ENCODE measurements around the gene MYL4. TPM values are rescaled to one million over a fixed set of nuclear protein-coding genes. Genes with fewer than 3 reads are reported as not detected.

MYL4 gene
- total and polyA plus RNA-seq, 2 of the 8 experiments (the other 6 are each of a cell fraction or from before 2014, with no cell fraction given) = 0.12 TPM; not detected in 1

DNA sequence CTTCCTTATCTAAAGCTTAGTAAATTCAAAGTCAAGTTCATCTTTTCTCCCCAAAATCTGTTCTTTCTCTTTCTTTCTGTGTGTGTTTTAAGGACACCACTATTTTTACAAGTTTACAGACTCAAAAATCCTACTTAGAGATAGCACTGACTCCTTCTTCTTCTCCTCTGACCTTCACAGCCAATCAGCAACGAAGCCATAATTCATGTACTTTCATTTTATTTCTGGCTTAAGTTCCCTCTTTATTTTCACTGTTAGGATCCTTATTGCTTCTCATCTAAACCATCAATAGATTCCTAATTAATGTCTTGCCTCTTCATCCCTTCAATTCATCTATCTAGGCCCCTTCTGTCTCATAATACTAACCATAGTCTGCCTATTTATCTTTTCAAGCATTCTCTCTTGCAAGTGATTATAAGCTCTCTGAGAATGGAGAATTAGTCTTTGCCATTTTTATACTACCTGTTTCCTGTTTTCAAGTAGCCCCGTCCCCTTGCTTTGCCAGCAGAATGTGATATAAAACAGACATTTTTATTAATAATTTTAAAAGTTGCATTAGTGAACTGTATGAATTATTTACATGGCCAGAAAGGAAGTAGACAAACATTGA, 47.0 kb upstream of the MYL4 start:
- H3K4me3 ChIP-seq (ENCODE audit: extremely low read depth in 1 of 4, insufficient read depth in 2 of 4, low read depth in 3 of 4, low read length in 4 of 4) = no peak overlapping the region
- no peak overlapping the region for H2BK5ac ChIP-seq (ENCODE audit: low read depth, low read length)
- no peak overlapping the region for H2BK20ac ChIP-seq (ENCODE audit: low read length)
- no peak overlapping the region for H4K8ac ChIP-seq (ENCODE audit: extremely low read depth, insufficient read depth, low read length)
- H4K5ac ChIP-seq (ENCODE audit: insufficient read length, low read depth, low read length) = no peak overlapping the region
- H2AK5ac ChIP-seq (ENCODE audit: low read depth, low read length) = no peak overlapping the region
- no peaks in the 10 kb centered on the region for H3K79me1 ChIP-seq (ENCODE audit: low read depth, low read length)
- H3K27me3 ChIP-seq (replicated peaks in 1 of 4; ENCODE audit: control insufficient read depth in 3 of 4, extremely low read depth in 1 of 4, insufficient read depth in 3 of 4, low read length in 3 of 4) = no peaks in the 10 kb centered on the region
- no peak overlapping the region for H4K91ac ChIP-seq (replicated peaks; ENCODE audit: insufficient read length, low read length)
- no peak overlapping the region for H2BK12ac ChIP-seq (ENCODE audit: low read depth, low read length)
- CTCF ChIA-PET (ENCODE audit: partially characterized antibody) = no interaction called here
- H4K20me1 ChIP-seq (replicated peaks in 1 of 2; ENCODE audit: control insufficient read depth in 1 of 2, insufficient read depth in 2 of 2, low read length in 2 of 2) = peaks cover 0 to 3% of the 10 kb centered on the region in 2 experiments
- no peak for DNase-seq (ENCODE audit: low read depth in 1 of 2, low spot score in 2 of 2)
- no peaks in the 10 kb centered on the region for H3K79me2 ChIP-seq (ENCODE audit: control insufficient read depth in 1 of 2, insufficient read depth in 2 of 2, low read length in 2 of 2)
- H3K36me3 ChIP-seq (ENCODE audit: control insufficient read depth in 2 of 4, insufficient read depth in 4 of 4, low read length in 3 of 4) = peaks cover 3 to 19% (median 5%) of the 10 kb centered on the region in 4 experiments; a peak in 4 of 8 replicates
- H3K14ac ChIP-seq (ENCODE audit: insufficient read length) = no peak overlapping the region
- H3K9ac ChIP-seq (replicated peaks in 1 of 4; ENCODE audit: extremely low read depth in 1 of 4, low read depth in 3 of 4, low read length in 3 of 4) = no peak overlapping the region
- no peaks in the 10 kb centered on the region for H3K9me3 ChIP-seq (ENCODE audit: insufficient read depth in 2 of 2, low read depth in 1 of 2, low read length in 1 of 2)
- H3K23me2 ChIP-seq (ENCODE audit: low read depth, low read length) = no peaks in the 10 kb centered on the region
- no peak overlapping the region for H3K18ac ChIP-seq (ENCODE audit: extremely low read depth, low read length)
- H3K23ac ChIP-seq (ENCODE audit: insufficient read length) = no peak overlapping the region
- no peak overlapping the region for H2BK120ac ChIP-seq (replicated peaks; ENCODE audit: low read depth, low read length)
- H2AFZ ChIP-seq (ENCODE audit: low read length) = no peak overlapping the region
- no peak overlapping the region for H3K4me2 ChIP-seq (ENCODE audit: insufficient read depth in 1 of 2, low read depth in 2 of 2, low read length in 2 of 2)
- H3K4ac ChIP-seq (replicated peaks; ENCODE audit: insufficient read length, low read depth, low read length) = no peak overlapping the region
- H2BK15ac ChIP-seq (ENCODE audit: low read length) = no peak overlapping the region
- TF ChIP-seq SIRT6 (IDR thresholded peaks at IDR 0.05; ENCODE audit: low read length) (no peak), SP1 (IDR thresholded peaks at IDR 0.05; ENCODE audit: low read depth, low read length) (no peak), JUND (IDR thresholded peaks at IDR 0.05; ENCODE audit: low read length) (no peak)
- TF ChIP-seq, protein P1, sequence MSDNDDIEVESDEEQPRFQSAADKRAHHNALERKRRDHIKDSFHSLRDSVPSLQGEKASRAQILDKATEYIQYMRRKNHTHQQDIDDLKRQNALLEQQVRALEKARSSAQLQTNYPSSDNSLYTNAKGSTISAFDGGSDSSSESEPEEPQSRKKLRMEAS (IDR thresholded peaks at IDR 0.05) = no peak
- TF ChIP-seq, protein P2, sequence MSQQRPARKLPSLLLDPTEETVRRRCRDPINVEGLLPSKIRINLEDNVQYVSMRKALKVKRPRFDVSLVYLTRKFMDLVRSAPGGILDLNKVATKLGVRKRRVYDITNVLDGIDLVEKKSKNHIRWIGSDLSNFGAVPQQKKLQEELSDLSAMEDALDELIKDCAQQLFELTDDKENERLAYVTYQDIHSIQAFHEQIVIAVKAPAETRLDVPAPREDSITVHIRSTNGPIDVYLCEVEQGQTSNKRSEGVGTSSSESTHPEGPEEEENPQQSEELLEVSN (IDR thresholded peaks at IDR 0.05) = no peak
- H3K4me1 ChIP-seq (replicated peaks in 1 of 4; ENCODE audit: control insufficient read depth in 3 of 4, insufficient read depth in 4 of 4, low read length in 3 of 4) = no peaks in the 10 kb centered on the region
- H3K56ac ChIP-seq (replicated peaks; ENCODE audit: insufficient read length, low read depth, low read length) = no peak overlapping the region
- POLR2A ChIA-PET (ENCODE audit: partially characterized antibody) = no interaction called here
- no peak overlapping the region for H3K27ac ChIP-seq (ENCODE audit: low read depth, low read length)
- FAIRE-seq = no peak
- WGBS, 2 experiments (ENCODE audit: extremely low coverage in 1 of 2, insufficient coverage in 1 of 2, insufficient read length in 1 of 2, insufficient replicate concordance in 2 of 2, low coverage in 1 of 2, low lambda C conversion rate in 2 of 2, missing lambda C conversion rate in 1 of 2) = 74% methylated on average over 2 of the region's 2 CpGs; no CpG with 5 or more reads in 1 of the 2 experiments
